BLaER1 treated with 17β-estradiol and CSF1 and Interleukin-3, amounts not matched to agents 10 nM and 100 nM (cell line): Measurements from ENCODE around the gene OSBPL9.
A peak's percentile ranks its signal among the peaks of the same experiment; 100 is the strongest.

Experiments
- H3K27ac ChIP-seq, 11 experiments: shearing (Covaris generic); formaldehyde crosslinking; 2 replicates each; pipeline ENCODE4 v1.8.1; 2022
- H3K27me3 ChIP-seq, 11 experiments: shearing (Covaris generic); formaldehyde crosslinking; 2 replicates each; pipeline ENCODE4 v1.8.1; 2022
- H3K36me3 ChIP-seq, 11 experiments: shearing (Covaris generic); formaldehyde crosslinking; 2 replicates each; pipeline ENCODE4 v1.8.1; 2022
- H3K4me1 ChIP-seq, 10 experiments: shearing (Covaris generic); formaldehyde crosslinking; 2 replicates each; pipeline ENCODE4 v1.8.1; 2022
- H3K4me2 ChIP-seq, 11 experiments: shearing (Covaris generic); formaldehyde crosslinking; 2 replicates each; pipeline ENCODE4 v1.8.1; 2022
- H3K4me3 ChIP-seq, 10 experiments: shearing (Covaris generic); formaldehyde crosslinking; 2 replicates each; pipeline ENCODE4 v1.8.1; 2022
- H3K9ac ChIP-seq, 11 experiments: shearing (Covaris generic); formaldehyde crosslinking; 2 replicates each; pipeline ENCODE4 v1.8.1; 2022
- H3K9me3 ChIP-seq, 11 experiments: shearing (Covaris generic); formaldehyde crosslinking; replicated peaks in 1 of 11; 2 replicates each; pipeline ENCODE4 v1.8.1; 2022
- H4K20me1 ChIP-seq, 11 experiments: shearing (Covaris generic); formaldehyde crosslinking; 2 replicates each; pipeline ENCODE4 v1.8.1; 2022
- Cebpa-rat ChIP-seq, 11 experiments: shearing (Covaris generic); IDR thresholded peaks; 2 replicates each; pipeline ENCODE4 v1.8.1; 2022

OSBPL9 gene

DNA sequence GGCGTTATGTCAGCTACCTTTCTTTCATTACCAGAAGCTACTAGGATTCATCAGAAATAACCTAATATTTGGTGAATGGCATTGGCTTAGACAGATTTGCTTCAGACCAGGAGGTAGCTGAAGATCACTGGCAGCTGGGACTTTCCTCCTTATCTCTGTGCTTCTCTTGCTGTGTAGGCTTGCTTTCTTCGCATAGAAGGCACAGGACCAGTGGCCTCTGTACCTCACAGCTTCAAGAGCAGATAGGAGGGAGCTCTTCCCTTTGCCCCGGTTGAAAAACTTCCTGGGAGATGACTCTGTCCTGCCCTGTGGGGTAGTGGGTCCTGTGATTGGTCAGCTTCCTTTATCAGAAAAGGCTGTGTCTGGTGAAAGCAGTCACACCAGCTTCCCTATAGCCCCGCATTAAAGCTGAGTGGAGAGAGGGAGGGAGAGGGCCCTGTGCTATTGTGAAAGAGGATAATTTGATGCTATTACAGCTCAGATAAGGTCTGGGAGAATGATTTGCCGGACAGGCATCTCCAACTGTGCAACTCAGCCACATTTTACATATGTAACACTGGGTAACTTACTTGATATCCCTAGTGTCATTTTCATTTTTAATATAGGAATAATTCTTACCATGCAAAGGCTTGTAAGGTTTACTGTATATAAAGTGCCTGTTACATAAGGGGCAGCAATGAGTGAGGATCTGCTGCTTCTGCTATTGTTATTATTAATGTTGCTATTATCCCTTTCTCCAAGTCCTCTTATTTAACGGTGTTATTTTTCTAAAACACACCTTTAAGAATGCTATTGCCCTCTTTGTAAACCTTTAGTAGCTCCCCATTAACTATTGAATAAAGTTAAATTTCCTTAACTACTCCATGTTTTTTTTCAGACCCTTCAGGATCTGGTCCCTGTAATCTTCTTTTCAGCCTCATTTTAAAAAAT lies 31.6 kb downstream of the OSBPL9 start:
- Histone ChIP-seq H3K27ac (no peak overlapping the region), H3K36me3 (peaks cover 0 to 25% (median 7%) of the 10 kb centered on the region in 11 experiments; a peak in 8 of 22 replicates), H3K4me1 (peaks cover 0 to 34% (median under 1%) of the 10 kb centered on the region in 10 experiments; a peak in 9 of 20 replicates), H3K27me3 (no peaks in the 10 kb centered on the region), H3K9ac (no peak overlapping the region; a peak in 1 of 22 replicates), H3K9me3 (peaks cover 0 to 12% (median 5%) of the 10 kb centered on the region in 11 experiments; a peak in 10 of 22 replicates), H4K20me1 (peaks cover 0 to 21% (median 0%) of the 10 kb centered on the region in 11 experiments; a peak in 8 of 22 replicates), H3K4me2 (peak overlapping the region in 4 of 11 experiments; percentile 1 to 41 (median 36); a peak in 5 of 22 replicates), H3K4me3 (no peak overlapping the region)
- TF ChIP-seq Cebpa-rat (IDR thresholded peaks at IDR 0.05), result no peak

- Histone ChIP-seq H4K20me1 (peaks cover 0 to 19% (median 0%) of the 10 kb centered on the region in 11 experiments; a peak in 7 of 22 replicates), H3K36me3 (peaks cover 0 to 37% (median 14%) of the 10 kb centered on the region in 11 experiments; a peak in 11 of 22 replicates), H3K4me2 (no peak overlapping the region), H3K9ac (no peak overlapping the region), H3K27ac (no peak overlapping the region), H3K4me3 (no peak overlapping the region), H3K4me1 (peaks cover 0 to 27% (median 0%) of the 10 kb centered on the region in 10 experiments; a peak in 8 of 20 replicates), H3K9me3 (peaks cover 0 to 12% (median 5%) of the 10 kb centered on the region in 11 experiments; a peak in 10 of 22 replicates), H3K27me3 (no peaks in the 10 kb centered on the region)
- no peak for TF ChIP-seq Cebpa-rat (IDR thresholded peaks at IDR 0.05)
Observed at GRCh38 chr1:51649593-51650091, 32.8 kb downstream of the OSBPL9 start.

DNA sequence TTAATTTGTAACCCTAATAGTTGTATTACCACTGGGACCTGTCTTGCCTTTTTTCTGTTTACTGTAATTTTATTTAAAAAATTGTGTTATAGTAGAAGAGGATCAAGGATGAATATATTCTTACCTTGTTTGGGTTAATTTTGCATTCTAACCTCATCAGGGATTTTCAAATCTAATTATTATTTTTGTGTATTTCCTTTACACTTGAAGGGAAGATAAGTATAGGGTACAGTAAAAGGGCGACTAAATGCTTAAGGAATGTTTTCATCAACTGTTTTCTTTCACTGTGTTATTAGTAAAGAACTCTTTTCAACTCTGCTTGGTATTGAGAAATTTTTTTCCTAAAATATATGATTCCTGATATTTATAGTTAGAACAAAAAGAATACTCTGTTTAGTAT lies 33.3 kb downstream of the OSBPL9 start:
- Histone ChIP-seq H3K9me3 (peaks cover 0 to 12% (median 5%) of the 10 kb centered on the region in 11 experiments; a peak in 10 of 22 replicates), H3K4me3 (no peak overlapping the region), H3K27me3 (no peaks in the 10 kb centered on the region), H3K9ac (no peak overlapping the region), H3K4me2 (no peak overlapping the region), H3K27ac (no peak overlapping the region), H3K4me1 (peaks cover 0 to 22% (median 0%) of the 10 kb centered on the region in 10 experiments; a peak in 7 of 20 replicates), H3K36me3 (peaks cover 0 to 43% (median 16%) of the 10 kb centered on the region in 11 experiments; a peak in 14 of 22 replicates), H4K20me1 (peaks cover 0 to 14% (median 0%) of the 10 kb centered on the region in 11 experiments; a peak in 7 of 22 replicates)
- TF ChIP-seq Cebpa-rat (IDR thresholded peaks at IDR 0.05), result no peak

- H3K4me2 ChIP-seq, result no peak overlapping the region
- H3K27ac ChIP-seq, result no peak overlapping the region
- peaks cover 0 to 4% (median 2%) of the 10 kb centered on the region in 11 experiments; a peak in 10 of 22 replicates for H3K9me3 ChIP-seq
- H3K27me3 ChIP-seq, result no peaks in the 10 kb centered on the region
- no peak overlapping the region for H3K4me3 ChIP-seq
- H4K20me1 ChIP-seq, result peaks cover 0 to 14% (median 0%) of the 10 kb centered on the region in 11 experiments; a peak in 7 of 22 replicates
- H3K4me1 ChIP-seq, result peaks cover 0 to 22% (median 0%) of the 10 kb centered on the region in 10 experiments; a peak in 7 of 20 replicates
- H3K9ac ChIP-seq, result no peak overlapping the region
- H3K36me3 ChIP-seq, result peaks cover 0 to 52% (median 23%) of the 10 kb centered on the region in 11 experiments; a peak in 14 of 22 replicates
- no peak for TF ChIP-seq Cebpa-rat (IDR thresholded peaks at IDR 0.05)
Observed at GRCh38 chr1:51651552-51651942, 34.7 kb downstream of the OSBPL9 start.

DNA sequence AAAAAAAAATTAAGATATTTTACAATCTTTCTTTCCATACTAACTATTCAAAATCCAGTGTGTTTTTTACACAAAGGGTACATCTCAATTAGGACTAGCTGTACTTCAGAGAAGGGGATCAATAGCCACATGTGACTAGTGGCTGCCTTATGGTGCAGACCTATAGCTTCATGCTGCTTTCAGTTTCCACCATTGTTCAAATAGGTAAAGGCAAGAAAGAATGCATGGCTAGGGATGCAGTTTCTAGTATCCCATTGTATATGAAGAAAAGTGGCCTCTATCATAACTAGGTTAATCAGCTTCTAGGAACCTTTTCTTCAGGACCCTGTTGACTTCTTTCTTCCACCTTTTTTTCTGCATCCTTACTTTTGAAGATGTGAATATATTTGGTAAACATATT lies 35.7 kb downstream of the OSBPL9 start:
- TF ChIP-seq Cebpa-rat (IDR thresholded peaks at IDR 0.05), result no peak
- H3K36me3 ChIP-seq, result peaks cover 0 to 53% (median 26%) of the 10 kb centered on the region in 11 experiments; a peak in 14 of 22 replicates
- no peak overlapping the region for H3K4me3 ChIP-seq
- H3K4me1 ChIP-seq, result peaks cover 0 to 19% (median 0%) of the 10 kb centered on the region in 10 experiments; a peak in 7 of 20 replicates
- no peaks in the 10 kb centered on the region for H3K27me3 ChIP-seq
- H4K20me1 ChIP-seq, result peaks cover 0 to 14% (median 0%) of the 10 kb centered on the region in 11 experiments; a peak in 7 of 22 replicates
- no peak overlapping the region for H3K4me2 ChIP-seq
- no peak overlapping the region for H3K27ac ChIP-seq
- no peaks in the 10 kb centered on the region for H3K9me3 ChIP-seq
- no peak overlapping the region for H3K9ac ChIP-seq

DNA sequence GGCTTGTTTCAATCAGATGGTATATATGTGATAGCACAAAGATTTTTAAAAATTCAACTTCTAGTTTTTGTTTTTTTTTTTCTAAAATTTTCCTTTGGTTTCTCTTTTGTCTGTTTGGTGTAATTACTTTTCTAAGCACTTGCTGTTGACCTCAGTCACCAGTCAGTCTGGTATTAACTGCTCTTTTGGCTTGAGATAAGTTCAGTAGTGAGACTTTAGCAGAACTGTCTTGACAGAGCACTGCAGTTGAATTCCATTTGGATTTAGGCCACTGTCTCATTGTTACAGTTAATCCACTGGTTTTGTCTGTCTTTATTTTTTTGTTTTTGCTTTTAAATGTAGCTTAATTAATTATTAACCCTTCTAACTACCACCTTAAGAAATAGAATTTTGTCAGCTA lies 36.2 kb downstream of the OSBPL9 start:
- Histone ChIP-seq H3K4me1 (peaks cover 0 to 14% (median 0%) of the 10 kb centered on the region in 10 experiments; a peak in 7 of 20 replicates), H3K4me2 (no peak overlapping the region), H3K36me3 (peaks cover 0 to 58% (median 26%) of the 10 kb centered on the region in 11 experiments; a peak in 14 of 22 replicates), H4K20me1 (peaks cover 0 to 10% (median 0%) of the 10 kb centered on the region in 11 experiments; a peak in 7 of 22 replicates), H3K4me3 (no peak overlapping the region), H3K9ac (no peak overlapping the region), H3K27ac (no peak overlapping the region), H3K27me3 (no peaks in the 10 kb centered on the region), H3K9me3 (no peaks in the 10 kb centered on the region)
- no peak for TF ChIP-seq Cebpa-rat (IDR thresholded peaks at IDR 0.05)

DNA sequence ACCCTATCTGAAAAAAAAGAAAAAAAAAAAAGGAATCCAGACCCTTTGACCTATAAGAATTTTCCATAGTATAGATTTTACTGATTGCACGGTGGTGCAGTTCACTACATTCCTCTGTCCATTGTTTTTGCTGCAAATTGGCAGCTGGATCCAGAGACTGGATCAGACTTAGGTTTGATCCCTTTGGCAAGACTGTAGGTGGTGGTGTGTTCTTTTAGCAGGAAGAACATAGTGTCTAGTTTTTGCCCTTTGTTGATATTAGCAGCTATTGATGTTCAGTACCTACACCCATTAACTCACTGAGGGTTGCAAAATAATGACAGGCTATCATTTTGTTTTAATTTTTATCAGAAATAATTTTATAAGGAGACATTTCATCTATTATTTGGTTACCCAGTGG lies 37.1 kb downstream of the OSBPL9 start:
- no peak overlapping the region for H3K27ac ChIP-seq
- no peak for TF ChIP-seq Cebpa-rat (IDR thresholded peaks at IDR 0.05)
- H3K27me3 ChIP-seq, result no peaks in the 10 kb centered on the region
- H3K9me3 ChIP-seq, result no peaks in the 10 kb centered on the region
- H4K20me1 ChIP-seq, result peaks cover 0 to 4% (median 0%) of the 10 kb centered on the region in 11 experiments; a peak in 4 of 22 replicates
- no peak overlapping the region for H3K9ac ChIP-seq
- peaks cover 0 to 58% (median 26%) of the 10 kb centered on the region in 11 experiments; a peak in 14 of 22 replicates for H3K36me3 ChIP-seq
- H3K4me1 ChIP-seq, result peaks cover 0 to 7% (median 0%) of the 10 kb centered on the region in 10 experiments; a peak in 3 of 20 replicates
- no peak overlapping the region for H3K4me2 ChIP-seq
- H3K4me3 ChIP-seq, result no peak overlapping the region

- Histone ChIP-seq H3K4me1 (no peaks in the 10 kb centered on the region), H3K9me3 (no peaks in the 10 kb centered on the region), H3K9ac (no peak overlapping the region), H3K36me3 (peaks cover 0 to 50% (median 26%) of the 10 kb centered on the region in 11 experiments; a peak in 14 of 22 replicates), H4K20me1 (peaks cover 0 to 13% (median 0%) of the 10 kb centered on the region in 11 experiments; a peak in 1 of 22 replicates), H3K4me3 (no peak overlapping the region), H3K4me2 (no peak overlapping the region), H3K27ac (no peak overlapping the region), H3K27me3 (no peaks in the 10 kb centered on the region)
- no peak for TF ChIP-seq Cebpa-rat (IDR thresholded peaks at IDR 0.05)
Observed at GRCh38 chr1:51656374-51656773, 39.5 kb downstream of the OSBPL9 start.
